Right atrium auricular region (tissue), 2 donors: Measurements from ENCODE around the gene TAOK1. TPM values are rescaled to one million over a fixed set of nuclear protein-coding genes. Genes with fewer than 3 reads are reported as not detected.

Experiments
- DNase-seq: peaks from one replicate; pipeline ENCODE4 v3.0.0-alpha.2; 2019; ENCODE audit warnings: low spot score
- H3K27ac ChIP-seq, 2 donors: fragments of 200-600 bp; sonication (generic); 1 replicate in 1 of 2; 2 replicates in 1 of 2; pipeline ENCODE4 v1.5.1; 2016 to 2019
- H3K27me3 ChIP-seq, 2 donors: fragments of 200-600 bp; sonication (generic); one replicate each; pipeline versions ENCODE4 v1.5.1 to v1.6.0; 2017 to 2019
- H3K36me3 ChIP-seq: fragments of 200-600 bp; sonication (generic); one replicate; pipeline ENCODE4 v1.5.1; 2016
- H3K4me1 ChIP-seq, 2 donors: fragments of 200-600 bp; sonication (generic); one replicate each; pipeline versions ENCODE4 v1.5.1 to v1.6.0; 2017 to 2019
- H3K4me3 ChIP-seq, 2 donors: fragments of 200-600 bp; sonication (generic); 1 replicate in 1 of 2; 2 replicates in 1 of 2; pipeline ENCODE4 v1.5.1; 2017 to 2019; ENCODE audit warnings: mild to moderate bottlenecking in 1 of 2, moderate library complexity in 1 of 2
- H3K9me3 ChIP-seq, 2 donors: fragments of 200-600 bp; sonication (generic); one replicate each; pipeline ENCODE4 v1.5.1; 2019
- total RNA-seq, 2 donors: library from RNA; depleted of rRNA; stranded (reverse); fragments of >200 nt; gene quantifications; one replicate each; pipeline ENCODE4 v1.1.0, GENCODE V29; 2016
- TF ChIP-seq, protein P1 (sequence below), 2 donors: fragments of 200-600 bp; sonication (generic); IDR thresholded peaks; one replicate each; pipeline ENCODE4 v1.5.1; 2019; ENCODE audit warnings: antibody characterized with exemption in 2 of 2

Gene TAOK1
- total RNA-seq, 2 donors from 2014 or later: 42.9 to 45.1 TPM

GRCh38 chr17:29591737-29592608 is 201.8 kb downstream of the TAOK1 start:
- DNase-seq: no peak
- H3K4me3 ChIP-seq: peak overlapping the region; percentile 2 to 34
- H3K4me1 ChIP-seq: peaks cover 0 to 77% of the 10 kb centered on the region in 2 donors
- H3K36me3 ChIP-seq: no peaks in the 10 kb centered on the region
- TF ChIP-seq, protein P1, sequence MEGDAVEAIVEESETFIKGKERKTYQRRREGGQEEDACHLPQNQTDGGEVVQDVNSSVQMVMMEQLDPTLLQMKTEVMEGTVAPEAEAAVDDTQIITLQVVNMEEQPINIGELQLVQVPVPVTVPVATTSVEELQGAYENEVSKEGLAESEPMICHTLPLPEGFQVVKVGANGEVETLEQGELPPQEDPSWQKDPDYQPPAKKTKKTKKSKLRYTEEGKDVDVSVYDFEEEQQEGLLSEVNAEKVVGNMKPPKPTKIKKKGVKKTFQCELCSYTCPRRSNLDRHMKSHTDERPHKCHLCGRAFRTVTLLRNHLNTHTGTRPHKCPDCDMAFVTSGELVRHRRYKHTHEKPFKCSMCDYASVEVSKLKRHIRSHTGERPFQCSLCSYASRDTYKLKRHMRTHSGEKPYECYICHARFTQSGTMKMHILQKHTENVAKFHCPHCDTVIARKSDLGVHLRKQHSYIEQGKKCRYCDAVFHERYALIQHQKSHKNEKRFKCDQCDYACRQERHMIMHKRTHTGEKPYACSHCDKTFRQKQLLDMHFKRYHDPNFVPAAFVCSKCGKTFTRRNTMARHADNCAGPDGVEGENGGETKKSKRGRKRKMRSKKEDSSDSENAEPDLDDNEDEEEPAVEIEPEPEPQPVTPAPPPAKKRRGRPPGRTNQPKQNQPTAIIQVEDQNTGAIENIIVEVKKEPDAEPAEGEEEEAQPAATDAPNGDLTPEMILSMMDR (IDR thresholded peaks at IDR 0.05): peak; percentile 95 to 98
- no peaks in the 10 kb centered on the region for H3K27me3 ChIP-seq
- no peaks in the 10 kb centered on the region for H3K9me3 ChIP-seq
- H3K27ac ChIP-seq: peak overlapping the region; percentile 84 to 89

GRCh38 chr17:29592850-29593551 is 202.8 kb downstream of the TAOK1 start, which contains the start of gene ANKRD13B:
Gene ANKRD13B (plus strand): TSS chr17:29593132. CDS start chr17:29593622, 490 bp downstream.
- Histone ChIP-seq H3K4me1 (peaks cover 0 to 69% of the 10 kb centered on the region in 2 donors), H3K27ac (peak within 1 kb of the TSS; percentile 84 to 89), H3K27me3 (no peaks in the 10 kb centered on the region), H3K9me3 (no peaks in the 10 kb centered on the region), H3K36me3 (no peaks in the 10 kb centered on the region), H3K4me3 (peak within 1 kb of the TSS; percentile 65 to 73)
- DNase-seq: no peak
- TF ChIP-seq, protein P1 (IDR thresholded peaks at IDR 0.05): no peak

DNA sequence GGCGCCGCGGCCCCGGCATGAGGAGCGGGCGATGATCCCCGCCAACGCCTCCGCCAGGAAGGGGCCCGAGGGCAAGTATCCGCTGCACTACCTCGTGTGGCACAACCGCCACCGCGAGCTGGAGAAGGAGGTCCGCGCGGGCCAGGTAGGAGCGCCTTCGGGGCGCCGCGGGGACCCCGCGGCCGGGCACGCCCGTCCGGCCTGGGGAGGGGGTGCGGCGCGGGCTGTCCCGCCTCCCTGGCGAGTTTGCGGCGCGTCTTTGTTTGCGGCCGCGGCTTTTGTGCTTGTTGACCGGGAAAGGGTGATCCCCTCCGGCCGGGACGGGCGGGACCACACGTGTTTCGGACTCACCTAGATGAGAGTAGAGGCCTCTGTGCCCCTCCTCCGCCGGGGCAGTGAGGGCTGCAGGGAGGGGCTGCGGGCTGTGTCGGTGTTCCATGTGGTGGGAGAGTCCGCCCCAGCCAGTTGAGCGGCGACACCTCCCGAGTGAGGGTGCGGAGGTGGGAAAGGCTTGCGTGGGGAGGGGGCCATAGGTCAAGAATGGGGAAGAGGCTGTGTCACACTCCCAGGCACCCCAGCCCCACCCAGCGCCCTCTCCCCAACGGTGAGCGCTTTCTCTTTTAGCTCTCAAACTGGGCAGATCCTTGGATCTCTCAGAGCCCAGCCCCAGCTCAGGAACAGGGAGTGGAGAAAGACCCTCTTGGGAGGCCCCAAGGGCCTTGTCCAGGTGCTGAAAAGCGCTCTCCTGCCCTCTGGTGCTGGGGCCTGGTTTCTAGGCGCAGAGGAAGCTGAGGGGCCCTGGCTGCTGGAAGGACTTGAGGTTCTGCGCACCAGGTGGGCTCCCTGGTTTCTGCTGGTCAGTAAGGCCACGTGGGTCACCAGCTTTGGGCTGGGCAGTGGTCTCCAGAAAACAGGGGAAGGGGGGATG is 203.7 kb downstream of the TAOK1 start:
- Histone ChIP-seq H3K36me3 (no peaks in the 10 kb centered on the region), H3K4me3 (peak overlapping the region; percentile 65 to 73), H3K4me1 (peaks cover 0 to 60% of the 10 kb centered on the region in 2 donors), H3K27me3 (no peaks in the 10 kb centered on the region), H3K27ac (peak overlapping the region; percentile 28 to 42), H3K9me3 (no peaks in the 10 kb centered on the region)
- DNase-seq: no peak
- TF ChIP-seq, protein P1 (IDR thresholded peaks at IDR 0.05): peak in 1 of 2 donors; percentile 44

DNA sequence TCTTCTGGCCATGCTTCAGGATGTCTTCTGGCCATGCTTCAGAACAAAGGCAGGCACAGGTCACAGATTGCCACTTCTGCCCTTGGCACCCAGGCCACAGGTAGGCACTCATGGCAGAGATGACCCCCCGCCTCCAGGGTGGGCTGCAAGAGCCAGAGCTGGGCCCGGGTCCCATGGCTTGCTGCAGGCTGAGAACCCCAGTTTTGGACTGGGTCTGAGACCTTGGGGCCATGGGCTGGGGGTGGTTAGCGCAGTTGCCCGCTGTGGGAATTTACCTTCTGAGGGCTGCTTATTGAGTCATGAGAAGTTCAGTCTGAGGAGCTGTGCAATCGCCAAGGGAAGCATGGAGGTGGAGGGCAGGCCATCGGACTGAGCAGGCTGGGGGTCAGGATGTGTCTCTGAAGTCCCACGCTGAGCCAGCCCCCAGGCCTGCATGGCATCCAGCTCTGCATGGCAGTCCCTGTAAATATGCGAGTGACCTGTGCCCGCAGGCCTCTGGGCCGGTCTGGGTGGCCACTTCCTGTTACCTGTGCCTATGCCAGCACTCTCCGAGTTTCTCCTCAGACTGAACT is 204.4 kb downstream of the TAOK1 start:
- no peaks in the 10 kb centered on the region for H3K9me3 ChIP-seq
- TF ChIP-seq, protein P1 (IDR thresholded peaks at IDR 0.05): no peak
- no peaks in the 10 kb centered on the region for H3K36me3 ChIP-seq
- no peaks in the 10 kb centered on the region for H3K27me3 ChIP-seq
- DNase-seq: no peak
- H3K4me3 ChIP-seq: no peak overlapping the region
- H3K27ac ChIP-seq: no peak overlapping the region
- H3K4me1 ChIP-seq: peaks cover 0 to 60% of the 10 kb centered on the region in 2 donors
